CD4-positive, alpha-beta T cell treated with Interleukin-6 for 4 hours (primary cell): ENCODE results near the gene UMPS.

Source experiments
- DNase-seq: peaks from one replicate; pipeline ENCODE4 v3.0.0-alpha.2; 2020; ENCODE audit warnings: mixed read lengths

Gene UMPS

DNA sequence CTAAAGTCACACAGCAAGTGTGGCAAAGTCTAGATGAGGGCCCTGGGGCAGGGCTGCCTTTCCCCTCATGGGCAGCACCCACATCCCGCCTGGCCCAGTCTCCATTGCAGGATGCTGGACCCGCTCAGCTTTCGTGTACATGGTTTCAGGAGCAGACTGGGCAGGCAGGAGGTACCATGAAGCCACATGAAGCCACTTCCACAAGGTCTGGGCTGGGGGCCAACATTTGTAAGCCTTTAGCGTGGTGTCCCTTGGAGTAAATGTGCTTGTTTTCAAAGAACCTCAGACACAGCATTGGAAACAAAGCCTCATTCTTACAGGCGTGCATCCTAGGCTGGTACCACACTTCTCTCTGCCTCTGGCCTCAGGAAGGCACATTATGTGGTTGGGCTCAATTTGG lies 34.5 kb downstream of the UMPS start:
- DNase-seq, result no peak

DNA sequence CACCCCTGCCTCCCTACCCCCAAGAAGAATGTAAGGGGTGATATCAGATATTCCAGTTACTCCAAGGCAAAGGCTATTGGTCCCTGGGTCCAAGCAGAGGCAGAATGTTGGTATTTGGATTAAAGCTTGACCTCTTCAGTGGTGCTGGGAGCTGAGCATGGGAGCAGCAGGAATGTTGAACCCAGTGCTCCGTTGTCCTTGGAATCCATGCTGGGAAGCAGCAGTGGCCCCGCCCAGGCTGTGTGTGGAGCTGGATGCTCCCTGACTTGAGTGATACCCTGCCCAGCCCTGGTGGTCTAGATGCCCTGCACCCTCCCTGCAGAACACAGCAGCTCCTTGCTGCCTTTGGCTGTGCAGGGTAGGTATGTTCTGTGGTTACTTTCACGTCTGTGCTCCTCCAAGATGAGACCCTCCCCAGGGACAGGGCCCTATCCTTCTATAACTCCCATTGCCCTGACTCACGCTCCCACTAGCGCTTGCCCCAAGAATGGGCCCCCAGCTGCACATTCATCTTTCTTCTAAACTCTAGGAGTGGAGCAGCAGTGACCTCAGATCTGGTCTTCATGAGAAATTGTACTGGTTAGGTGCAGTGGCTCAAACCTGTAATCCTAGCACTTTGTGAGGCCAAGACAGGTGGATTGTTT lies 35.1 kb downstream of the UMPS start:
- no peak for DNase-seq

DNA sequence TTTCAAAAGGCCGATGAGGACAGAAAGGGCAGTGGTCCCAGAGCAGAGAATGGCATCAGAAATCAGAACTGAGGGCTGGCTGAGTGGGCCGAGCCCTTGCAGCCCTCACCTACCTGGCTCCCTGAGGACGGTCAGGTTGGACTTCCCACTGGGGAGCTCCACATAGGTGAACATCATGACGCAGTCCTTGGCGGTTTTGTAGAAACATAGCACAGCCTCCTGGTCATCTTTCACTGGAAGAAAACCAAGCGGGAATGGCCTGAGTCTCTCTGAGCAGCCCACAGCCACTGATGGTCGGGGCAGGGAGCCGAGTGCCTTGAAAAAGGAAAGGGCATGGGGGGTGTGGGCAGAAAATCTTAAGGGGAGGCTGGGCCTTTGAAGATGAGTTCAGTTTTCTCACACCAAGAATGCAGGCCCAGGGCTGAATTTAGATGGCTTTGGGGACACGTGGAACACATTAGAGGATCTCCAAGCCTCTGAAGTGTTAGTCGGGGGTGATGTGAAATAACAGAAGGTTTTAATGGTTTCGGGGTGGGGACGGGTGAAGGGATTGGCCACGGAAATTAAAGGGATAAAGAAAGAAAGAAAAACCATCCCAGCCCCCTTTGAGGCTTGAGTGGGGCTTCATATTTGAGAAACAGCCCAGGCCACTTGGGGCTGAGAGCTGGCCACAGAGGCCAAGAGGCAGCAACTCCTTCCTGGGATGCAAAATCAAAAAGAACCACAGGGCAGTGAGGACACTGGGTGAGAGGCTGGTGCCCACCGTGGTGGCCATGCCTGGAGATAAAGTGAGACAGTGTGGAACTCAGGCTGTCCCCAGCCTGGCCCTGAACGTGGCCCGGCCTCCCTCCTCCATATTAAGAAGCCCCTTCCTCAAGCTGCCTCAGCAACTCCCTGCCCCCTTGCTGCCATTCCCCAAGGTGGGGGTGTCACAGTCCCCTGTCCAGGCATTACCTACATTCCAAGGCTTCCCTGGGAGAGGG lies 36.2 kb downstream of the UMPS start:
- DNase-seq, result no peak

DNA sequence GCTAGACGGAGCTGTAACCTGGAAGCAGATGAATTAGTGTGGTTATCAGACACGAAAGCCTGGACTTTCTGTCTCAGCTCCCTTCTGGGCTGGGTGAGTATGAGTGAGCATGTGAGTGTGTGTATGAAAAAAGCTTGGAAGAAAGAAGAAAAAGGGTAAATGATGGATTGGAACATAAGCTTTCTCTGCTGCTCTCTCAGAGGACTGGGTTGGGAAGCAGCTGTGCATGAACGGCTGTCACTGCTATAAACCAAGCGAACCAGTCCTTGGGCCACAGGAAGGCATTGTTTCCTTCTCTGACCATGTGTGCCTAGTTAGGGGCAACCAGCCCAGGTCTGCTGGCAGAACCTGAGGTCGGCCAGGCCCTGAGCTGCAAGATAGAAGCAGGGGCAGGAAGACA lies 37.0 kb downstream of the UMPS start:
- no peak for DNase-seq

DNA sequence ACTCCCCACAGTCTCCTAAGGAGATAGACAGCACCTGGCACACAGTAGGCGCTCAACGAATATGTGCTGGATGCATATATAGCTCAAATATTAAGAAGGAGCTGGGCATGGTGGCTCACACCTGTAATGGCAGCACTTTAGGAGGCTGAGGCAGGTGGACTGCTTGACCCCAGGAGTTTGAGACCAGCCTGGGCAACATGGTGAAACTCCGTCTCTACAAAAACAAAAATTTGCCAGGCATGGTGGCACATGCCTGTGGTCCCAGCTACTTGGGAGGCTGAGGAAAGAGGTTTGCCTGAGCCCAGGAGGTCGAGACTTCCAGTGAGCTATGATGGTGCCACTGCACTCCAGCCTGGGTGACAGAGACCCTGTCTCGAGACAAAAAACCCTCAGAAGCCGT lies 37.4 kb downstream of the UMPS start:
- no peak for DNase-seq

DNA sequence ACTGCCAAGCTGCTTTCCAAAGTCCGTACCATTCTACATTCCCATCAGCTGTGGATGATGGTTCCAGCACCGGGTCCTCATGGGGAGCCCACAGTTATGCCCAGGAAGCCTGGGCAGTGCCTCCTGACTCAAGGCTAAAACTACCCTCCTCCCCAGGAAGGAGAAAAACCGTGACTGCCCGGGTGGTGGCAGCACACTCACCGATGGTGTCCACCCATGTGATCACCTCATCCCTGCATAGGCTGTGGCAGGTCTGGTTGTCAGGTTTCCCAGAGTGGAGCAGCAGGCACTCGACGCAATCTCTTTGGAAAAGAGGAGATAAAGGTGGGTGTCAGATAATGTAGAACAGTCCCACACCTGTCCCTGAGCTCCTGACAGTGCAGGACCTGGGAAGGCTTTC lies 38.6 kb downstream of the UMPS start:
- no peak for DNase-seq

DNA sequence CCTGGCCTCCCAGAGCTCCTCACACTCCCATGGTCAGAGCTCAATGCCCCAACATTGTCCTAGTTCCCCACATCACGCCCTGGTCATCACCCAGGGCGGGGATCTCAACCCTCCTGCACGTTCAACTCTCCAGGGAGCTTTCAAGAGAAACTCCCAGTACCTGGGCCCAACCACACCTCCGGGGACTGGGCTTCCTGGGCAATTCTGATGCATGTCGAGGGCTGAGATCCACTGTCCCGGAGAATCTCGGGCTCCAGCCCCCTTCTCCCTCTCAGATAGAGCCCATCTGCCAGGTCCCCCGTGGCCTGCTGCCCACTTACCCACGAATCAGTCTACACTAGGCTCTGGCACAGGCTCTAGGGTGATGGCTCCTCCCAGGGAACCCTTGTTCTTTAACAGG lies 39.2 kb downstream of the UMPS start:
- DNase-seq, result no peak

DNA sequence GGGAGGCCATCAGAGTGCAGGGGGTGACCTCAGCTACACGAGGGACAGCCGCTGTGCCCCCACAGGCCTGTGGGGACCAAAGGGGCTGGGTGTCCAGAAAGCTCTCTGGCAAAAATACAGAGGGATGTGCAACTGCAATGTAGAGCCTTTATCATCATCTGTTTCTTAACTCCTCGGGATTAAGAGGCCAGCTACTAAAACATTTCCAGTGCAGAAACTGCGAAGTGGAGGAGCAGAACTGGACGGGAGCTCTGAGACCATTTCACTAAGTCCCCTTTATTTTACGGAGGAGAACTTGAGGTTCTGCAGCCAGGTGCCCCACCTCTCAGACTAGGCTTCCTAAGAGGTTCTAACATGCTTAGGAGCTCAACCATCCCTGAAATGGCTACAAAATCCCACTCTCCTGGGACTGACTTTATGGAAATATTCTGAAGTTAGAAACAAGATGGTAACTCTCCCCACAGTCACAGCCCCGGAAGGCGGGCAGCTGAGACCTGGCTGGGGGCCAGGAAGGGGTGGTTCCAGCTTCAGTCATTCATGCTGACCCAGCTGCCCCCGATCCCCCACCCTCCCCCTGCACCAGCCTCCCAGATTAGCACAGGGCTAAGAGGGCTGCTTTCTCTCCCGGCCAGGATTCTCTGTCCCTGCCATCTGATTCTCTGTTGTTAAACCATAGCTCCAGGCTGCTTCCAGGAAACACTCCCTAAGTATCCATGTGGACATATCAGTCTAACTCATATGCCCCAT lies 40.3 kb downstream of the UMPS start:
- no peak for DNase-seq

DNA sequence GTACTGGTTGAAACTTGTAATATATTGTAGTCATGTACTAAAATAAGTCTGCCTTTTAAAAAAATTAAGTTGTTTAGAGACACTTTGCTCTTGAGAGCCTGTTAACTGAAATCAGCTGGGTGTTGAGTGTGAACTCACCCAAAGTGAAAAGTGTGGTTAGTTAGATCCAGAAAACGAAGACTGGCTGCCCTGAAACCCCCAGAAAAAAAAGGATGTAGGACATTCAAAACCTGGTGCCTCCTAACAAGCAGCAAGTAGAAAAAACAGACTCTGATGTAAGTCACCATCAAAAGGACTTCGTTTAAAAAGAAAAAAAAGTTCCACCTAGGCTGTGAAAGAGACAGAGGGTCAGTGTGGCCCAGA lies 40.8 kb downstream of the UMPS start:
- DNase-seq, result no peak

DNA sequence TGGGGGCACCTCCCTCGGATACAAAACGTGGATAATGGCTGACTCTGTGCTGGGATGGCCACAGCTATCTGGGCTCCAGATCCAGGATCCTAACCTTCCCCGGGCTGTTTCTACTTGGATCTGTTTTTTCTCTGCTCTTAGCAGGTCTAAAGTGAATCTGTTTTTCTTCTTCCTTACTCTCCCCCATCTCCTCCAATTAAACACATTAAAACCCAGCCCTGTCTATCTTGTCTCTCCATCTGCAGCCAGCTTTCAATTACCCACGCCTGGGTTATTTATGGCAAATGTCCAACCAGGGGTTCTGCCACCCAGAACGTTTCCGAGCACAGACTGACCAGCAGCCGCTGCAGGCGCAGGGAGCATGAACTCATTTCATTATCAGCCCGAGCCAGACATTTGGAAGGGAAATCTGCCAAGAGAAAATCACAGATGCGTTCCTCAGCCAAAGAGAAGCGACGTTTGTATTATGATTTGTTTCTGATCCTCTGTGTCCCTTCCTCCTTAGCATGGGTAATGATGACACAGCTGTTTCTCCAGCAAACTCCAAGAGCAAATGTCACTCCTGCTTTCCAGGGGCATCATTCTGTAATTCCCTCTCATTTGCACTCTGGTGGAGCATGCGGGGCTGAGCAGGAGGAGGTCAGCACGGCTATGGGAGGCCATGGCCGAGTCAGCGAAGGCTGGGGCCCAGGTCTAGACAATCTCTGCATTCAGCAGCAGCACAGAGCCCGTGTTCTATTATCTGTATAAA lies 42.0 kb downstream of the UMPS start:
- no peak for DNase-seq

DNA sequence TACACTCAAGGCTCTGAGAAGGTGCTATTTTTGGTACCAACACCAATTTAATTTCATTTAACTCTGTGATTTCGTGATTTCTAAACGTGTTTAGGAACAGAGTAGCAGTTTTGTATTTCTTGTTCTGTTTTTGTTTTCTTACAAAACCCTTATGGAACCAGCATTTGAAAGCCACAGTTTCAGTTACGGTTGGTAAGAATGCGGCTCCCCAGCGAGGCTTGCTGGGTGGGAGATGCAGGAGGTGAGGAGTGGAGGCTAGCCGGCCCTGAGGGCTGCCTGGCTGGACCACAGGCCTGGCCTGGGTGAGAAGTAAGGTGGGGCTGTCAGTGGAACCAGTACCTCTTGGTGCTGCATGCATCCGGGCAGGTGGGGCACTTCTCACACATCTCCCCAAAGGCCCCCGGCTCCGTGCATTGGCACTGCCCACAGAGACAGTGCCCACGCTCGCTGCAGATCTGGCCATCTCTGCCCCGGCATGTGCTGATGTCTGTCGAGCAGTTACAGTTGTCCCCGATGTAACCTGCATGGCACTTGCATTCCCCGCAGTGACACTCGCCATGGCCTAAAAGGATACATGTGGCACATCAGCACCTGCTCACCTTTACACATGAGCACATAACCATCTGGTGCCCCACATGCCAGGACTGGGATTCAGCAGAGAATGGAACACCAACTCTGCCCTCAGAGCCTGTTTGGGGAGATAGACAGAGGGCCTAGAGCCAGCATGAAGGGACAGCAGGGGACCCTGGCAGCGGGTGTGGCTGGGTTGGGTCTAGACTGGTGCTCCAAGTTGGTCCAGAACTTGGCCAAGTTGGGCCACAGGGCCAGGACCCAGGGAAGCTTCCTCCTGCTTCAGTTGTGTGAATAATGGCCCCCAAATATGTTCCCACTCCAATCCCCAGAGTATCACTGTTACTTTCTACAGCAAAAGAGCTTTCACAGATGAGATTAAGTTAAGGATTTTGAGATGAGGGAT lies 43.4 kb downstream of the UMPS start:
- no peak for DNase-seq

DNA sequence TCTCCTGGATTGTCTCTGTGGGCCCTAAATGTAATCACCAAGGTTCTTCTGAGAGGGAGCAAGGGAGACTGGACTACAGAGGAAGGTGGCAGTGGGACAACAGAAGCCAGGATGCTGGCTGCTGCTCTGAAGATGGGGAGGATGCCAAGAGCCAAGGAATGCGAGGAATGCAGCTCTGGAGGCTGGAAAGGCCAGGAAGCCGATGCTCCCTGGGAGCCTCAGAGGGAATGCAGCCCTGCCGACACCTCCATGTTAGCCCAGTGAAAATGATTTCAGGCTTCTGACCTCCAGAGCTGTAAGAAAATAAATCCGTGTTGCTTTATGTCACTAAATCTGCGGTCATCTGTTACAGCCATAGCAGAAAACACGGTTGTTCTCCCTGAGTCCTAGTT lies 44.1 kb downstream of the UMPS start:
- no peak for DNase-seq

DNA sequence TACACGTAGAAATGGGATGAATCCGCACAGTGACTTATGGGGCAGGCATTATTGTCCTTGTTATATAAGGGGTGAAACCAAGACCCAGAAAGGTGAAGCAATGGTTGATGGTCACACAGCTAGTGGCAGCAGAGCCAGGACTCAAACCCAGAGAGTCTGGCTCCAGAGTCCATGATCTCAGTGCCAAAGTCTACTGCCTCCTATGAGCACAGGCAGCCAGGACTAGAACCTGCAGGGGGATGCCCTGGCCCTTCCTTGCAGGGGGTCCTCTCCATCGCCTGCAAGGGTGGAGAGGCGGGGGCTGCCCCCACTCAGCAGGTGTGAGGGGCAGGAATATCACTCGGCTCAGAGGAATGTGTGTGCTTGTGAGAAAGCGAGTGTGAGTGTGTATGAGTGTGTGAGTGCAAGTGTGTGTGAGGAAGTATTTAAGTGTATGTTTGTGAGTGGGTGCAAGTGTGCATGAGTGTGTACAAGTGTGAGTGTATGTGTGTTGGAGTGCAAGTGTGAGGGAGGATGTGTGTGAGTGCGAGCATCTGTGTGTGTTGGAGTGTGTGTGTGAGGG lies 44.7 kb downstream of the UMPS start:
- no peak for DNase-seq

DNA sequence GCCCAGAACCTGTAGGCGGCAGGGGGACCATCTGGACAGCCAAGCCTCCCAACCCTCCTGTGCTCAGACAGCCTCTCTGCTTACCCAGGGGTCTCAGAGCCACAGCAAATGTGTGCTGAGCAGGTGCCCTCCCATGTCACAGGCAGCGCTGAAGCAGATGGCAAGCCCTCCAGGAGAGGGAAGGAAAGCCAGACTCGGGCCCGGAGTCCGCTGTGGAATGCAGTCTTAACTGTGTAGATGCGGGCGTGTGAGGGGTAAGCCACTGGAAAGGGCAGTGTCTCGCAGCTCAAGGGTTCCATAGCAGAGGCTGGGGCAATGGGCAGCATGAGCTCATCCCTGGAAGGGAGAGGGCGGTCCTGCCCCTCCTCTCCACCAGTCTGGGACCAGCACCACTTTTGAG lies 45.6 kb downstream of the UMPS start:
- DNase-seq, result no peak

DNA sequence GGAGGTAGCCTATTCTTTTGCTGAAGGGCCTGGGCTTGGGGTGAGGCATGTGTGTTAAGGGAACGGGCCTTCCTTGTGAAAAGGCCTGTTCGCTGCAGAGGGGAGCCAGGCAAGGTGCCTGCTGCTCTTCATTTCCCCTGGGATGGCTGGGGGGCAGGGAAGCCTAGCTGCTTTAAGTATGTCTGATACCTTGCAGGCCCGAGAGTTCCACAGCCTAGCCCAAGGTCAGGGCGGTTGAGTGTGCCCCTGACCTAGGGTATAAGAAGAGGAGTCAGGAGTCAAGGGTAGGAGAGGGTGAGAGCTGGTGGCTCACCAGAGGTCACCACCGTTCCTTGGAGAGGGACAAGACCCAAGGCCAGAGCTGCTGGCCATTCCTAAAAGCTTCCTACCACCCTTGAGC lies 46.6 kb downstream of the UMPS start:
- no peak for DNase-seq

DNA sequence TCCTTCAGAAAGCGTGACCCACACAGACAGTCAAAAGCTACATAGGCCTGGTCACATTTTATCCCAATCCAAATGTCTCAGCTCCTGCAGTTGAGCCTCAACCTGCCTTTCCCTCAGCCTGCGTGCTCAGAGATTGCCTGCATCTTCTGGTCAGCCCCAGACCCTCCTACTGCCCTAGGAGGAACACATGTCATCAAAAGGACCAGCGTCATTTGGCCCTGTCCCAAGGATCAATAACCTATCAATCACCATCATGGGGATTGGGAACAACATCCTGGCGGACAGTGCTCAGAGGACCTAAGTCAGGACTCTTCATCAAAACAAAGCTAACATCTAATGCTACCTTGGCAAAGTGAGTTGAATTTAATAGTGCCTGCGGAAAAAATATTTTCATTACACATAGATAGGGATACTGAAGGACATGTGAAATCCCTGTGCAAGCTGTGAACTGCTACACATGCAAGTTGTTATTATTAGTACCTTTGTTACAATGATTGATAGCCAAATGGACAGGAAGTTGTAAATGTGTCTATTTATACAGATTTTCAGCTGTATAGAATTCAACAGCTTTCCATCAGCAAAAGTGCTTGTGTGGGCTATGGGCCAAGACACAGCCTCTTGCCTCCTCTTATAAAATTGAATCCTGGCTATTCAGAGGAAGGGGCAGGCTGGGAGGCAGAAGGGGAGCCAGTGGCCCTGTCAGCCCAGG lies 47.7 kb downstream of the UMPS start:
- DNase-seq, result no peak

DNA sequence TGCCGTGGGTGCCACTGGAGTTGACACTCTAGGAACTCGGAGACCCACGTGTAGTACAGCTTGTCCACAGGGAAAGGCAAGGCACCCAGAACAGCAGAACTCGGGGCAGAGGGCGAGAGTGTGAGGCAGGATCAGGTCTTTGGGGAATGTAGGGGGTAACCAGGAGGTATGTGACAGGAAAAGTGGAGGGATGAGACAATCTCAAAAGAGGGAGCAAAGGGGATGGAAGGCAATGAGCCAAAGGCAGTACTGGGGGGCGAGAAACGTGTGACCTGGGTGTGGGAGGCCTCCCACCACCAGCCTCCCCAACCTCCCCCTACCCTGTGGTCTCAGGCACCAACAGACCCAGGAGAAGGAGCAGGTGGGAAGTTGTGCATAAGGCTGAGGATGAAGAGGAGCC lies 48.9 kb downstream of the UMPS start:
- DNase-seq, result no peak

DNA sequence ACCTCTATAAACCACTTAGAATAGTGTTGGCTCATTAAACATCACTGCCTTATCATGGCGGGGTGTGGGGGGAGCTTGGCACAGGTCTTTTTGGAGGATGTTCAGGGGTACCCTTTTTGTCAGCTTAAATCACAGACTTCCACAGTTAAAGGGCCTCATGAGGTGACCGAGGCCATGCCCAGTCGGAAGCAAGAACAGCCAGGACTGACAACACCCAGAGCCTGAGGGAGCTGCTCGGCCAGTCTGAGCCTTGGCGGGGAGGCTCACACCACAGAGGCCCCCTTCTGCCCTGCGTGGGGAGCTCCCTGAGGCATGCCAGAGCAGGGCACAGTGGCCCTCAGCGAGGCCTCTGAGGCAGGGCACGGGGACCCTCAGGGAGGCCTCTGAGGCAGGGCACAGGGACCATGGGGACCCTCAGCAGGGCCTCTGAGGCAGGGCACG lies 49.5 kb downstream of the UMPS start:
- DNase-seq, result no peak

DNA sequence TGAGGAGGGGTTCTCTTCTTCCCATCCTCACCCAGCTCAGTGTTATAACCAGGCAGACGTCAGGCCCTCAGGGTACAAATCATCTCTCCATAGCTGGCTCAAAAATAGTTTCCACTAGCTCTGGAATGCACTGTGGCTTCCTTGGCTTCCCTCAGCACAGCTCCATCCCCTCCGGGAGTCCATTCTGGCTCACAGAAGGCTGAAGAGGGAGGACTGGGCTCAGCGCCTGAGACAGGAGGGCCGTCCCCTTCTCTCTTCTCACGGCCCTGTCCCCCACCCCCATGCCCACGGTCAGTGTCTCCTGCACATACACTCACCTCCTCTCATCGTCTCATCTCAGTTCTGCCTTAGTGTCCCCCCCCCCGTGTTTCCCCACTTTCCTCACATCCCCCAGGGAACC lies 50.1 kb downstream of the UMPS start:
- no peak for DNase-seq

DNA sequence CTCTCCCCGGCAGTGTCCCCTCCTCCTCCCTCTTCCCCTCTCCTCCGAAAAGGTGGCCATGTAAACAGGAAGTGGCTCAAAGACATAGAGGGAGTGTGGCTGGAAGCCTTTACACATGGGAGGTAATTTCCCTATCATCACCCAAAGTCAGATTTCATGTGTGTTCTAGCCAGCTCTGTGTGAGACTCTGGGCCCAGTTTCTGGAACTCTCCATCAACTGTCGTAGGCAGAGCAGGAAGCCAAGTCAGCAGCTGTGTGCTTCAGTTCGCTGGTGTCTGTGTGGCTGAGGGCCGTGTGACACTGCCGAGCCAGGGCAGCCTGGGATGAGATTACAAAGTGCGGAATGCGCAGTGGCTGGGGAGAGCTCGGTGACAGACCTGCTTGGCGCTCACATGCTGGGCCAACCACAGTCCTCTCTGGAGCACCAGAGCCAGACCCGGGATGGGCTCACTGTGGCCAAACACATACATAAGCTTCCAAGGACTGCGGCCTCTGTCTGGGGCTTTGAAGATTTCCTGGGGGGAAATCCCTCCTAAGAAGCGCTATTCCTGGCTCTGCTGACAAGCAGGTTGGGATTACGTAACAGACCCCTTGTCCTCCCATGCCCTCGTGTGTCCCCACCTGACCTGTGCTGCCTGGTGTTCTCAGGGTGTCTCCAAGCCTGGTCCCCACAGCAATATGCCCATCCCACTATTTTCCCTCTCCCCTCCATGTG lies 50.7 kb downstream of the UMPS start:
- DNase-seq, result no peak
